Measurements from ENCODE around the gene DCP1A.

The DCP1A gene

GRCh38 chr3:53243785-53244184 is 103.6 kb downstream of the DCP1A start:
- DNase-seq (ENCODE audit: extremely low read depth, low read depth): no peak
- TF ChIP-seq CTCF (IDR thresholded peaks at IDR 0.05; ENCODE audit: low read depth, low read length, missing control alignments): no peak
- H3K4me3 ChIP-seq (replicated peaks; ENCODE audit: low read depth, low read length): no peak overlapping the region

DNA sequence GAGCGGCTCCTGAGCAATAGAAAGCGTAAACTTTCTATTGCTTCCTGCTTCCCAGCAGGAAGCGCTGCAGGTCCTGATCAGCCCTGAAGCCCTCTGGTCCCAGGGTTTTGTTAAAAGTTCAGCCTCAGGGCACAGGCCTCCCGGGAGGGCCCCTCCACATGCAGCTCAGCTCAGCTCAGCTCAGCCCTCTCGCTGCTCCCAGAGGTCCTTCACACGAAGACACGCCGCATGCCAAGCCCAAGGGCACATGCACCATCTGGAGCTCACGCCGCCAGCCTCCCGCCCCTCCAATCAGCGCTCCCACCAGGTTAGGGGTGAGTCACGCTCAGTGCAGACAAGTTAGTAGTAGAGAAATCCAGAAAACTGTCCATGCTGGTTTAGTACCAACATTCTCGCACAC is 104.2 kb downstream of the DCP1A start:
- no peak overlapping the region for H3K4me3 ChIP-seq (replicated peaks; ENCODE audit: low read depth, low read length)
- no peak for TF ChIP-seq CTCF (IDR thresholded peaks at IDR 0.05; ENCODE audit: low read depth, low read length, missing control alignments)
- DNase-seq (ENCODE audit: extremely low read depth, low read depth): peak; percentile 70

GRCh38 chr3:53242642-53243041 is 104.7 kb downstream of the DCP1A start:
- DNase-seq (ENCODE audit: extremely low read depth, low read depth): no peak
- no peak for TF ChIP-seq CTCF (IDR thresholded peaks at IDR 0.05; ENCODE audit: low read depth, low read length, missing control alignments)
- no peak overlapping the region for H3K4me3 ChIP-seq (replicated peaks; ENCODE audit: low read depth, low read length)

DNA sequence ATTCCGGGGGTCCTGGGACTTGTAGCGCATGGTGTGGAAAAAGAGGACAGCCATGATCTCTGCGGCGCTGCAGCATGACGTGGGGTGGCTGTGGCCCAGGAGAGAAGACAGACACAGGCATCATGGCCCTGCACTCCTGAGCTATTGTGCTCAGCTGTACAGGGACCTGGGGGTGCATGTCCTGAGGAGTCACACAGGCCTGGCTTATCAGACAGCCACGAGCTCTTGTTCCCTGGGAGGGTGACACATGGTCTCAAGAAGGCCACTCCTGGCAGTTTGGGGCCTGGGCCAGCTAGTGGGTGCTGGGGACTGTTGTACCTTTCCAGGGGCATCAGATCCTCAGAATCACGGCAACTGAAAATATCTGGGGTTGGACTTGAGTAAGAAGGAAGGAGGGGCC is 105.2 kb downstream of the DCP1A start:
- DNase-seq (ENCODE audit: extremely low read depth, low read depth): no peak
- TF ChIP-seq CTCF (IDR thresholded peaks at IDR 0.05; ENCODE audit: low read depth, low read length, missing control alignments): no peak
- no peak overlapping the region for H3K4me3 ChIP-seq (replicated peaks; ENCODE audit: low read depth, low read length)

- no peak for TF ChIP-seq CTCF (IDR thresholded peaks at IDR 0.05; ENCODE audit: low read depth, low read length, missing control alignments)
Measured at GRCh38 chr3:53240989-53241972, 106.1 kb downstream of the DCP1A start.

DNA sequence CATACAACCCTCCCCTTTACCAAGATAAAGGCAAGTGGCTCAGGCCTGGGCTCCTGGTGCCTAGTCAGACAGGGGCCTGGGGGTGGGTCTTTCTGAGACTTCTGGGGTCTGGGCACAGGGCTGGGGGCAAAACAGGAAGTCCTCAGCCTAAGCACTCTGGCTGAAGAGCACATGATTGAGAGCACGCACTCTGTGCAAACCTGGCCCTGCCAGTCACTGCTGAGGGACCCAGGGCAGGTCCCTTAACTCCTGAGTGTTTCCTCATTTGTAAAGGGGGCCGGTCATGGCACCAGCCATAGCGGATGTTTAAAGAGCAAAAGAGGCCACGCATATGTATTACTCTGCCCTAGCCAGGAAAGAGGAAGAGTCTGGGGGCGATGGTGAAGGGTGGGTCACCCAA is 107.5 kb downstream of the DCP1A start:
- H3K4me3 ChIP-seq (replicated peaks; ENCODE audit: low read depth, low read length): no peak overlapping the region
- DNase-seq (ENCODE audit: extremely low read depth, low read depth): no peak
- no peak for TF ChIP-seq CTCF (IDR thresholded peaks at IDR 0.05; ENCODE audit: low read depth, low read length, missing control alignments)

More at GRCh38 chr3:53240989-53241972, 106.1 kb downstream of the DCP1A start:
- no peak overlapping the region for H3K4me3 ChIP-seq (replicated peaks; ENCODE audit: low read depth, low read length)
- DNase-seq (ENCODE audit: extremely low read depth, low read depth): no peak
